HG03342 (cell line): ENCODE measurements around the gene CNTN5.

Experiments used
- ATAC-seq: cut with Tn5 transposase; IDR thresholded peaks from one replicate; pipeline ENCODE4 v1.9.1; 2021; ENCODE audit warnings: mild to moderate bottlenecking, moderate library complexity; ENCODE audit not compliant: unreplicated experiment

The CNTN5 gene

DNA sequence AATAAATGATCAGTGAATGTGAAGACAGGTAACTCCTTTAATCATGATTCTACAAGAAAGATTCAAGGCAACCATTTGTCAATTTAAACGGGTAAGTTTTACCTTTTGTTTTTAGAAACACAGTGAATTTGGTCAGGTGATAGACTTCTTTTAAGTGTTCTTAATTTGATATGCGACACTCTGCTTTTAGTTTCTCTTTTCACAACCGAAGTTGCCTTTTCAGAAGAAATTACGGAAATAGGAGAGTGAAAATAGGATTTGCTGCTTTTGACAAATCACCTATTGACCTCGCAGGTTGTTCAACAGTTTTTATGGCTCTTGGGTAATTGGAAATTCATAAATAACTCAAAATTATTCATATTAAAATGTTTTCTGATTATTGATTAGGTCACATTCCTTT lies 142.1 kb downstream of the CNTN5 start:
- no peak for ATAC-seq

DNA sequence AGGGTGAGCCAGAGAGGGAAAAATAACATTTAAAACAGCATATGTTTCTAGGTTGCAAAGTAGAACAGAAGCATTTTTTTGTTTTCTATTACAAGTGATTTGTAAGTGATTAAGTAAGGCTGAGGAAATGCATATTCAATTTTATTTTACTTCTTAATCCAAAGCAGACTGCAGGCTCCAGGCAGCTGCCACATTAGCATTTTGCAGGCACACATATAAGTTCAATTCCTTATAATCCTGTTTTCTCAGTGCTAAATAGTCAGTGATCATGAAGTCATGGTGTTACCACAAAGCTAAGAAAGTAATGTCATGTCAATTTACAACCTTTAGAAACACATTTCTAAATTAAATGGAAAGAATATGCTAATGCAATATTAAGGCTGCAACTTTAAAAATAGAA lies 149.8 kb downstream of the CNTN5 start:
- no peak for ATAC-seq

DNA sequence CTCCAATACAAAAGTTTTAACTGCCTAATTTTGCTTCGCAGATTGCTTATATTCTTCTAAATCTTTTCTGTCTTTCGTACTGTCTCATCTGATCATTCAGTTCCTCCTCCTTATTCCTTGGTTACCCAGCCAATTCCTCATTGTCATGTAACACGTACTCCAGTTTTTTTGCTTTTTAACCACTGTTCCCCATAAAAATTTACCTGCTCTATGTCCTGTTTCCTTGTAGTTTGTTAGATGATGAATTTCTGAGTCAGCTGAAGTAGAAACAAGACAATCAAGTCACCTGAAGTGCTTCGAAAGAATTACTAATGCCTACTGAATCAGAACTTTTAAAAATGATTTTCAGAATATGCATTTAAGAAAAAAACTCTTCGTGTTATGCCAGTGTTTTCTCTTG lies 150.6 kb downstream of the CNTN5 start:
- ATAC-seq: no peak

DNA sequence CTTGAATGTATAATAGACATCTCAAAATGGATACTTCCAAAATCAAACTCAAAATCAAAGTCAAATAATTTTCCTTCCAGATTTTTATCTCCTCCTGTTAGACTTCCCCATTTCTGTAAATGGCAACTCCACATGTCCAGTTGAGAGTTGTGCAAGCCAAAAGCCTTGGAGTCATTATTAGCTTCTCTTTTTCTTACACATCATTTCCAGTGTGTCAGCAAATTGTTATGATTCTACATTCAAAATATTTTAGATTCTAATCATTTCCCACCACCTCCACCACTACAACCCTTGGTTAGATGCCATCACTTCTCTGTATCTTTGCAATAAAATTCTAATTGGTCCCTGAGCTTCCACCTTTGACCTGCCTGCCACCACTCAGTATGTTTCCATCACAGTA lies 155.7 kb downstream of the CNTN5 start:
- ATAC-seq: no peak

DNA sequence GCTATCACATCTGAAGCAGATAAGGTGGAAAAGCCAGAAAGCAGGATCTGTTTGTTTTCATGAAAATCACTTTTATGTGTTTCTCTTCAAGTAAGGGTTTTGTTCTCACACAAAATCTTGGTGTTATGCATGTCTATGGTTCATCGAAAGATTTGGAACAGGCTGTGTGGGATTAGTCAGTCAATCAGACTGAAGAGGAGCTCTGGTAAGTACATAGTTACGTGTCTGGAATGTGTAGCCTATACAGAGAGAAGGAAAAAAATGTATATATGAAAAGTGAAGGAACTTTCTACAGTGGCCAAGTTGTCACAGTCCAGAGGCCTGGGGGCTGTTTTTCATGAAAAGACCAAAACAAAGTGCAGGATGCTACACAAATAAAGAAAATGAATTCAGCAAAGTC lies 156.7 kb downstream of the CNTN5 start:
- no peak for ATAC-seq

DNA sequence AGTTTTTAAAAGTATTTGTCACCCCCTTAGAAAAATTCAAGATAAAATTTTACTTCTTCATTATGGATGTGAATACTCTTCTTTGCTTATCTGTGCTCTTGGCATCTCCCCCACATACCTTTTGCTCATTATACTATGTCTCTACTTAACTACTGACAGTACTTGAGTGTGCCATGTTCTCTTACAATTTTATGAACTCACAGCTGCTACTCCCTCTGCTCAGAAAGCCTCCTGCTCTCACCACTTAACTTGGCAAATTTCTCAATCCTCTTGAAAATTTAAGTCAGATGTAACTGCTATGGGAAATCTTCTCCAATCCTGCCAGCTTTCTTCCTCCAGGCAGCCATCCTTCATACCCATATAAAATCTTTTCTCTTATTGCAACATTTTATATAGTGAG lies 163.4 kb downstream of the CNTN5 start:
- ATAC-seq: no peak

DNA sequence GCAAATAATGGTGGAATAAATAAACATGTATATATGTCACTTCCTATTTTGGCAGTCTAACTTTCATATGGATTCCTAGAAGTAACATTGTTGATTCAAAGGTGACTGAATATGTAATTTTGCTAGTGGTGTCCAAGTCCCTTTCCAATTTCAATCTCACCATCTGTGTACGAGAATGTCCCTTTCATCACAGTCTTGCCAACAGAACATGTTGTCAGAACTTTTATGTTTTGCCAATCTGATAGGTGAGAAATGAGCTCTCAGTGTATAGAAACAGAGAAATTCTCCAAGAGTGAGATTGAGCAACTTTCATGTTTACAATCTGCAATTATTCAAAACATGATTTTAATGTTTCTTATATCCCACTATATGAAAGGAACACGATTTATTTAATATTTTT lies 167.5 kb downstream of the CNTN5 start:
- no peak for ATAC-seq

DNA sequence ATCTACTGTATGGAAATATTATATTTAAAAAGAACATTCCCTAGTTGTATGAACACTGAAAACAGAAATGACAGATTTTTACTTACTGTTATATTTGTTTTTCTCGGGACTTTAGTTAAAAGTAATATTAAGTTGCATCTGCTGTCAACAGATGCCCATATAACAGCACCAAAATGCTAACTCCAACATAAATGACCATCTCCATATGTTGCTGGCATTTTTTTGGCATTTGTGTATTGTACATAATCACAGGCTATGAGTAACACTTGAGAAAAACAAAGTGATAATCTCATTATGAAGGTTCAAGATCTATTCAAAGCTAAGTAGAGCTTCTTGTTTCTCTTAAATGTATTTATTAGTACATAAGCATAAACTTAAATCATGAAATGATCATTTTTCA lies 172.0 kb downstream of the CNTN5 start:
- no peak for ATAC-seq

DNA sequence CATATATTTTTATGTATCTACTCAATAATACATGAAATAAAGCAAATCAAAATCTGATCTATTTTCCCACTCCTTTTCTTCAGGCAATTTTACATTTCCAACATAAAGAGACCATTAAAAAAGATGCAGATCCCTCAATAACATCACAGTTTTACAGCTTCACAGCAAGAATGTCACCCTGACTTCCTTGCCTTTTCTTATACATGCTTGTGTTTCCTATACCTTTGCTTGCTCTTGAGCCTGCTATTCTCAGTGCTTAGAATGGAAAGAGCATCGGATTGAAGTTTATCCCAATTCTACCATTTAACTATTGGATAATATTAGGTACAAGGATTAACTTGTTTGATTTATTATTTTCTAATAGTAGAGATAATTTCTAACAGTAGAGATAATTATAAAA lies 176.7 kb downstream of the CNTN5 start:
- no peak for ATAC-seq

DNA sequence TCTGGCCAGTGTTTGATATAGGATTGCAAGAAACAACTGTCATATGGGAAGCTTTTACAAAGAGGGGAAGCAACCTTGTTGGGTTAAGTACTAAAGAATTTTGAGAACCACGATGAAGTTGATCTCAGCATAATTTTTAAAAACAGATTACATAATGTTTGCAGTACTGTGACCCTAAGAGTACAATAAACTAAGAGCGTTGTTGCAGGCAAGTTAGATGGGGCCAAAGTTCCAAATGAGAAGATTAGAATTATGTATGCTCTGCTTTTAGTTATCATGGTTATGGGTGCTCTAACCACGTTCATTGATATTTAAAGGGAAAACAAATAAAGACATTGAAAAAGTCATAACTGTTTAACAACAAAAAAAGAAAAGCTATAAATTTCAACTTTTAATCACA lies 177.5 kb downstream of the CNTN5 start:
- ATAC-seq: no peak

DNA sequence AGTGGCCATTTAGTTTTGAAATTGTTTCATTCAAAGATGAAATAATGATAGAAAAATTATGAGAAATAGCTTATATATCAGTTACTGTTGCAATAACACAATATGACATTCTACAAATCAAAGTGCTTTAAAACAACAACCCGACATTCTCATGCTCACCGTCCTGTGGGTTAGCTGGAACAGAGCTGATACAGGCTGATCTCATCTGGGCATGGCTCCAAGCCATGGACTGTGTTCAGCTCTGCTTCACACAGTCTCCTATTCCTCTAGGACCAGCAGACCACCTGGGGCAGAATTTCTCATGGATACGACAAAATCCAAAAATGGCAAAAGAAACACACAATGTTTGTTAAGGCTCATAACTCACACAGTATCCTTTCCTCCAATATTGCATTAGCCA lies 178.6 kb downstream of the CNTN5 start:
- no peak for ATAC-seq

DNA sequence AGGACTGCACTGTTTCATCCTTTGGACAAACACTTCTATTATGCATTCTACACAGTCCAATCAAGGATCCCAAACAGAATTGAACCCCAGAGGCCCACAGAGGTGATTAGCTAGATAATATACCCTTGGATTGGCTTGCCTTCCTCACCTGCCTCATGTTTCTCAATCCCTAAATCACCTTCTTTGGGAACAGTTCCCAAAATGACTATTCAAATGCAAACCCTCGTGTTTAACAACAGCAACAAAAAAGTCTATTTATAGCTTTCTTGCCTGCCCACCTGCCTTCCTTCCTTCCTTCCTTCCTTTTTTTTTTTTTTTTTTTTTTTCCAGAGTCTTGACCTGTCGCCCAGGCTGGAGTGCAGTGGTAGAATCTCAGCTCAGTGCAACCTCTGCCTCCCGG lies 180.0 kb downstream of the CNTN5 start:
- no peak for ATAC-seq

DNA sequence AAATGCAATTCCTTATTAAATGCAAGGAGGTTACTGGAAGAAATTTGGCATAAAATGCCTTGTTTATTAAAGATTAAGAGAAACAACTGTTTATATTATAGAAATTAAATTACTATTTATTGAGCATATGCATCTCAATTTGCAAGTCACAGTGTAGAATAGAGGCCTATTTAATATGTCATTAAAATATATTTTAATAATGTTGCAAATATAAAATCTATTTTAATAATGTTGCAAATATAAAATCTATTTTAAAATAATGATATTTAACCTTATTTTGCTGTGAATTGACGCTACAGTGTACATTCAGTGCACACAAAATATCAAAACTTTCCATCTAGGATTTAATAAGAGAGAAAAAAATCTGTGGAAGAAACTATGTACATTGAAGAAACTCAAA lies 188.1 kb downstream of the CNTN5 start:
- no peak for ATAC-seq

DNA sequence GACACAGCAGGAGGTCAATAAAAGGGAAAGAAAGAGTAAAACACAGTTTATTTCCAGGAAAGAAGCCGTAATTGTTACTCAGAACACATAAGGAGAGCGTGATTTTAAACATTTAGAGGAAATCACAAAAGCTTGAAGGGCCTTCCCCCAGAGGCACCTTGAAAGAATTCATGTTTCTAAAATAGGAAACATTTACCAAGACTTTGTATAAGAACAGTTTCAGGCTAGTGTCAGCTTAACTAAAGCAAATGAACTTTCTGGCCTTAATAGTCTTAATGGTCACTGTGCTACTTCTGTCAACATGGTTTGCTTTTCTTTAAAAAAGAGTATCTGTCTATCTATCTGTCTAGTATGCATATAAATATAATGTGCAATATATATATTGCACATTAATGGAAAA lies 208.8 kb downstream of the CNTN5 start:
- no peak for ATAC-seq

DNA sequence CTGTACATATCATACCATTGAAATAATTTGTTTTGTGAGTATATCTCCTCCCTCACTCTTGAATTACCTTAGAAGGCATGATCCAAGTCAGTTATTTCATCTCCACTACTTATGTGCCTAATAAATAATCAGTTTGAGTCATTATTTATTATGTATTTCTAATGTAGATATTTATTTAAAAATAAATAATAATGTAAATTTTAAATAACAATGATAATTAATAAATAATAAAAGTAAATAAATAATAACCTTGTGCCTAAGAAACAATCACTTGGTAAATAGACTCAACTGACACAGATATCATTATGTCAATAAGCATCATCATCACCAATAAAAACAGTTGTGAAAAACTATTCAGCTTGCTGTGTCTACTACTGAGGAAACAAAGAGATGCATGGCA lies 213.8 kb downstream of the CNTN5 start:
- no peak for ATAC-seq

DNA sequence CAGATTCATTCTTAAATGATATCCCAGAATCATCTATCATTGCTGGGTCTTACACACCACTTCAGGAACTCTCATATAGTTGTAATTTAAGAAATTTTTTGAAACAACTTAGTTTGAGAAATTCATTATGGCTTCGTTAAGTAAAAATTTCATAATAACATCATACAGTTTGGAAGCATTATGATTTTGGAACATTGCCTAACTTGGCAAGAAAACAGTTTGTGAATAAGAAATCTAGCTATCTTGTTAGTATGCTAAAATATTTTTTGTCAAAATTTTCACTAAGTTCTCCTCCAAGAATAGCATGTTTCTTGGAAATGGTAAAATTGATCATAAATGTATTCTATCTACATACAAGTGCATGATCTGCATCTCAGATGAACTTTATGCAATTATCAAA lies 217.7 kb downstream of the CNTN5 start:
- no peak for ATAC-seq

DNA sequence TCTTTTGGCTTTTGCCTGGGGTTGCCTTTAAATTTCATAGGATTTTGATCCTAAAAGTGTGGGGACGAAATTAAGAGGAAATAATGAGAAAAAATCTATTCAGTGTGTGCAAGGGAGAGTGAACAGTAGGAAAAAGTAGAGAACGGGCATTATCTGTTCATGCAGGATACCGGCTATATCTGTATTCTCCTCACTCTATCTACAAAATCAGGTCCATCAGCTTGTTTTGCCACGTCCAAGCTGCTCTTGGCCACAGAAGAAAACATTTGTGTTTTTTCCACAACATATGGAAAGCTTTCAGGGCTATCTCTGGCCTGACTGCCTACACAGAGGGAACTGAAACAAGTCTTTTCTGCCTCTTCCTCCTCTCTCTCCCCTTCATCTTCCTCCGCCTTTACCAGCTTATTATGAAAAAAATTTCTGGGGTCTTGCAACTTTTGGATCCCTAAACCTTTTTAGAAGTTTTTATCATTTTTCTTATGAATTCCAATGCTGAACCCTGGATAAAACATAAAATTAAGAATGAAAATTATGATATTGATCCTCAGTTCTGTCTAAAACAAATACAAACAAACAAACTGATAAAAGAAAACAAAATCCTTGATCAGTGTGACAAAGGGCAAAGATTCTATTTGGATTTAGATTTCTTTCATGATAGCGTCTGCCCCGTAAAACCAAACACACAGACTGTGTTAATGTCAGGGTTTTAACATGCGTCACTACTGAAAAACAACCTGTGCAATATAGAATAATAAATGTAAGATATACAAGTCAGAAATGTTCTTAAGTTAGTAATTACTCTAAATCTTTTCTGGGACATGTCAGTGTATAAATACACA lies 219.7 kb downstream of the CNTN5 start:
- ATAC-seq: no peak

DNA sequence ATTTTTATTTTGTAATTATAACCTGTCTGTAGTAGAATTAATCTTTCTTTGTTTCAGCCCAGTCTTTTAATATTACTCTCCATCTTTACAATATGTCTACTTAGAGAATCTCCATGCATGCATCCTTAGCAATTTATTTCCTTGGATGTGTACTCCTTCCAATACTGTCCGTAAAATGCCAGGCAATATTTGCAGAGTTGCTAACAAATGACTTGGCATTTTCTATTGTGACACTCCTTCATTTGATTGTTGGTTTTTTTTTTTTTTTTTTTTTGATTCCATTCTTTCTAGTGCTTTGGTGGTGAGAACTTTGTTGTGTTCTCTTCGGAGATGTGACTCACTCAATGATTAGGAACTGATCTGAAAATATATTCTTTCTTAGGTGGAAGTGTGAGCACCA lies 220.3 kb downstream of the CNTN5 start:
- ATAC-seq: no peak

DNA sequence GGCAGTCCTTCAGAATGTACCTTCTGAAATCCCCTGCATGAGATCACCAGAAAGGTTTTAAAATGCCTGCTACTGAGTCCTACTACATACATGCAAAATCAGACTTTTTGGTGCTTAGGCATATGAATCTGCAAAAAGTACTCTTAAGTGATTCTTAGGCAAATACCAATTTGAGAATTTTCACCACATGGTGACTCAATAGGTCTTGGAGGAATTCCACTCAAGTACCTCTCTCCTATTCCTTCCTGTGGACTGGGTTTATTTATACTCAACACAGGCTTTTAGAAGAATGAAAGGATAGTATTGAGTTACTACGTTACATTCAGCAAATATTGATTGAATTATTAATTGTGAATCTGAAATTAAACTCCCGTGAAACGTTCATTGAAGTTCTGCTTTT lies 223.9 kb downstream of the CNTN5 start:
- no peak for ATAC-seq

DNA sequence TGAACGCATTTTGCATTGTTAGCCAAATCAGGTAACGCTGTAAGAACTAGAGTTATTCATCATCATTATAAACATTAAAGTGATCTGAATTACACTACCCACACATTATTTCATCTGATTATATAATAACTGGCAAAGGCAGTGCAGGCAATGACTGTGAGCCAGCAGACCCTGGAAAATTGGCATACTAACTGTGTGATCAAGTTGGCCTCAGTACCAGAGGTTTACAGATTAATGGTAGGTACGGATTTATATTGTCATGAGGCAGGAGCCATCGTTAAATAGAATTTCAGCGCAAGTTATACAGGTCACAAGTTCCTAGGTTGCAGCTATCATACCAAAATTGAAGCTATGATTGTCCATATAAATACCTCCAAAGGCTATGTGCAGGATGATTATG lies 225.4 kb downstream of the CNTN5 start:
- no peak for ATAC-seq

DNA sequence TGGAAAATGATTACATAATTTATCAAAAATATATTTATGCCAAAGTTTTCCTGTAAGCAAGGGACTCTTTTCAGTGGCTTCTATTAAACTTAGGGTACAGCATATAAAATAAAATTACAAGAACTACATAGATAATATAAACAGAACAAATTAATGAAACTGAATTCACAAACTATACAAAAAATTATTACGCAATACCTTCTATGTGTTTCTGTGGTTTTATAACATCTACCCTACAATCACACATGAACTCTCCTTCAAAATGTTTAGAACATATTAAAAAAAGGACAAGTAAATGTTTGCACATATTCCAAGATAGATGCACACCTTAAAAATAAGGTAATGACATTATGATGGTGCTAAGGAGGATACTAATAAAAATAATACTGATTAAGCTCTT lies 235.9 kb downstream of the CNTN5 start:
- no peak for ATAC-seq

DNA sequence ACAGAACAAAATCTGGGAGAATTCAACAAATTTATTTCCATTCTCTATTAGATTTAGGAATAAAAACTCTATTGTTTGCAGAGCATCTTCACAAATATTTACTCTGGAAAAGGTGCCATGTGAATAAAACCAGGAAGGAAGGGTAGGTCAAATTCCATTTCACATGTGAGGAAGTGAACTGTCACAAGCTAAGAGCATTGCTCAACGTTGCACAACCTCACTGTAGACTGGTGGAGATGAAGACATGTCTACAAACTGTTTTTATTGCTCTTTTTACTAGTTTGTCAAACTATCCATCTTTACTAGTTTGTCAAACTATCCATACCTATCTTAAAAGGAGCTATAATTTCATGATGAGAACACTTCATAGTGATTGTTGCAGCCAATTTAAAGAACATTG lies 236.4 kb downstream of the CNTN5 start:
- no peak for ATAC-seq

DNA sequence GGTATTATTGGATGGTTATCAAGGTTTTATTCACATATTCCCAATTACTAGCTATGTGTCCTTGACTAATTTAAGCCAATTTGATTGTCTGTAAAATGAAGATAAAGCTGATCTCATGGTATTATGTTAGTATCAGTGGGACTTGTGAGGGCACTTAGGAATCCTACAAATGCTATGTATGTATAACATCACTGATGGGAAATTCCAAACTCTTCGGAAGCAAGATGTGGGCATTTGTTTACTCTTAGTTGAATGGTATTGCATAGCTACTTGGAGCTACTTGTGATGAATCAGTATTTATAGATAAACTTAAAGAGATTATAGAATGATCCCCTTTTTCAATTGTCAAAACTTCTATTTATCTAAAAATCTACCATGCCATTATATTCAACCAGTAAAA lies 239.9 kb downstream of the CNTN5 start:
- no peak for ATAC-seq
